GM23338 (cell line): ENCODE data around the gene TSPAN33.

ENCODE experiments used
- CREB1 ChIP-seq: fragments of 250-450 bp; sonication (Bioruptor Pico); IDR thresholded peaks from 2 replicates; pipeline ENCODE4 v1.5.0; 2020; ENCODE audit warnings: low read depth, mild to moderate bottlenecking, moderate library complexity
- EZH2 ChIP-seq: fragments of 200-600 bp; sonication (generic); IDR thresholded peaks from one replicate; pipeline ENCODE4 v1.8.0; 2017; ENCODE audit warnings: antibody characterized with exemption, mild to moderate bottlenecking, low read depth; ENCODE audit not compliant: unreplicated experiment
- NANOG ChIP-seq: IDR thresholded peaks from 2 replicates; pipeline ENCODE4 v1.6.1; 2016; ENCODE audit warnings: antibody characterized with exemption, borderline replicate concordance
- POLR2AphosphoS5 ChIP-seq: IDR thresholded peaks from 2 replicates; pipeline ENCODE4 v1.6.1; 2016; ENCODE audit warnings: antibody characterized with exemption, low read depth
- TF ChIP-seq, protein P1 (sequence below), 2 experiments: fragments of 200-600 bp in 1 of 2; sonication (generic) in 1 of 2; conservative IDR thresholded peaks; 2 replicates each; pipeline versions ENCODE4 v1.5.1 to v1.6.1; 2016 to 2017; ENCODE audit warnings: antibody characterized with exemption in 2 of 2, low read depth in 2 of 2, mild to moderate bottlenecking in 2 of 2, moderate library complexity in 1 of 2

DNA sequence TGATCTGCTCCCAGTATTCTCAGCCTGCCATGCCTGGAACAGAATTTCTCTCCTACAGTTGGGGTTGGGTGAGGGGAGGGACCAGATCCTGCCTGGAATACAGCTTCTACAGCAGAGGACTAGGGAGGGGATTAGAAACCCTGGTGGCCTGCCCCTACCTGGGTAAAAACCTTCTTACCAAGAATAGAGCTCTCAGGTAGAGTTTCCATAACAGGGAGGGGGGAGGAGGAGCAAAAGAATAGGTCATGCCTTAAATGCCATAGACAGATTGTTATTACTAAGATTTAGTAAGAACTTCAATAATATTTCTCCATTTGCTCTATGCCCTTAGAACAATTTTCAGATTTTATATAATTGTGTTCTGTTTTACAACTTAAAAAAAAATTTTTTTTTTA lies 33.5 kb upstream of the TSPAN33 start:
- TF ChIP-seq, protein P1, sequence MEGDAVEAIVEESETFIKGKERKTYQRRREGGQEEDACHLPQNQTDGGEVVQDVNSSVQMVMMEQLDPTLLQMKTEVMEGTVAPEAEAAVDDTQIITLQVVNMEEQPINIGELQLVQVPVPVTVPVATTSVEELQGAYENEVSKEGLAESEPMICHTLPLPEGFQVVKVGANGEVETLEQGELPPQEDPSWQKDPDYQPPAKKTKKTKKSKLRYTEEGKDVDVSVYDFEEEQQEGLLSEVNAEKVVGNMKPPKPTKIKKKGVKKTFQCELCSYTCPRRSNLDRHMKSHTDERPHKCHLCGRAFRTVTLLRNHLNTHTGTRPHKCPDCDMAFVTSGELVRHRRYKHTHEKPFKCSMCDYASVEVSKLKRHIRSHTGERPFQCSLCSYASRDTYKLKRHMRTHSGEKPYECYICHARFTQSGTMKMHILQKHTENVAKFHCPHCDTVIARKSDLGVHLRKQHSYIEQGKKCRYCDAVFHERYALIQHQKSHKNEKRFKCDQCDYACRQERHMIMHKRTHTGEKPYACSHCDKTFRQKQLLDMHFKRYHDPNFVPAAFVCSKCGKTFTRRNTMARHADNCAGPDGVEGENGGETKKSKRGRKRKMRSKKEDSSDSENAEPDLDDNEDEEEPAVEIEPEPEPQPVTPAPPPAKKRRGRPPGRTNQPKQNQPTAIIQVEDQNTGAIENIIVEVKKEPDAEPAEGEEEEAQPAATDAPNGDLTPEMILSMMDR (conservative IDR thresholded peaks at IDR 0.05; ENCODE audit: low read depth in 2 of 2): no peak
- TF ChIP-seq POLR2AphosphoS5: no peak
- TF ChIP-seq CREB1 (CRISPR knock-in tag): no peak
- no peak for TF ChIP-seq NANOG
- TF ChIP-seq EZH2: no peak
